Measurements from ENCODE around the gene SLAMF7.
A peak's percentile ranks its signal among the peaks of the same experiment; 100 is the strongest.

Gene SLAMF7

DNA sequence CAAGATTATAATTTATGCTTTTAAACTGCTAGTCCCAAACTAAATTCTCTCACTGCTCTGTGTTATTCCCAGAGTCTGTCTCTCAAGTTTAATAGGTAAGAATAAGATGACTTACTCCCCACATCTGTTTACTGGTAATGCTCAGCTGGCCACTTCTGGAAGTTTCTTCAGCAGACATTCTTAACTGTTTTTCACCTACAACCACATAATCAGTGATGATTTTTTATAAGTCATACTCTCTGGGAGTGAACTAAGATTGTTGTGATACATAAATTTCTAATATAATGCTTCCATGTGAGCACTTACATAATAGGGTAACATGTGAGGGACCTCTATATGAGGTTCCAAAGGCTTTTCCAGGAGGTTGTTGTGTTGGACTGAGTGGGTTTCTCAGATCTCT lies 8.7 kb downstream of the SLAMF7 start:
- no peak for DNase-seq

- peak; percentile 41 for DNase-seq
These were observed 9.3 kb downstream of the SLAMF7 start for GRCh38 chr1:160748181-160748877.

DNA sequence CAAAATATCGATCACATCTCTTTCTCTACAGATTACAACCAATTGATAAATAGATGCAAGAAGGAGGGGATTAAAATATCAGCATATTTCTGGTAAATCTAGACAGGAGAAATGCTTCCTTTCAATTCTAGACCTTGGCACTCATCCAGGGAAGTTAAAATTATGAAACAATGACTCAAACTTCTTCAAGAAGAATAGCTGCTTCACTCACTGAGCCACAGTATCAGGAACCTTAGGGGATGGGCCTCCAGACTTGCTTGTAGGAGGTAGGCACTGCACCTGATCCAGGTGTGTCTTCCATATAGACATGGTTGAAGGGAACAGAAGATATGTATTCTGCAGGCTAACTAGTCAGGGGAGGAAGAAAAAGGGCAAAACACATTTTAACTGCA lies 9.8 kb downstream of the SLAMF7 start:
- DNase-seq: no peak

GRCh38 chr1:160750608-160751007 lies 11.6 kb downstream of the SLAMF7 start:
- DNase-seq: no peak

DNA sequence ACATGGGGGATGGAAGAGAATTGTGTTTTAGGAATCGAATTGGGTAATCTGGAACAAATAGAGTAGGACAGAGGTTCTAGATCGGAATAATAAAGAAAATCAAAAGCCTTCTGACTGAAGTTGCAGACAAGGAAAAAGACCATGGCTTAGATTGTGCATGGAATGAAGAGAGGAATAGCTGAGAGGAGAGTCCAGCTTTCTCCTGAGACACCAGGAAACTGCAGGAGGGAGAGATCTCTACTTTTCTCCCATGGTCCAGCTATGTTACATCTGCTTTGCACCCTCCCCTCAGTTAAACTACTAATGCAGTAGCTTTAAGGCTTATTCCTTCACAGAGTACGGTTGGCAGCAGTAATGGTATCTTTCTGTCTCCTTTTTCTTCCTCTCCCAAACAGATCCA lies 13.4 kb downstream of the SLAMF7 start:
- no peak for DNase-seq

- DNase-seq: no peak
These were observed 13.9 kb downstream of the SLAMF7 start for GRCh38 chr1:160752924-160753323.

- no peak for DNase-seq
These were observed 14.5 kb downstream of the SLAMF7 start for GRCh38 chr1:160753594-160753993.

DNA sequence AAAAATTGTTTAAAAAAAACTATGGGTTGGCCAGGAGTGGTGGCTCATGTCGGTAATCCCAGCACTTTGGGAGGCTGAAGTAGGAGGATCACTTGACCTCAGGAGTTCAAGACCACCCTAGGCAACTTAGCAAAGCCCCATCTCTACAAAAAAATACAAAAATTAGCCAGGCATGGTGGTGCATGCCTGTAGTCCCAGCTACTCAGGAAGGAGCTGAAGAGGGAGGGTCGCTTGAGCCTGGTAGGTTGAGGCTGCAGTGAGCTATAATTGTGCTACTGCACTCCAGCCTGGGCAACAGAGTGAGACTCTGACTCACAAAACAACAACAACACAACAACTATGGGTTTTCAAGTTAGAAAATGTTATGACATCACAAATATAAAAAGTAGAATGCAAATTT lies 16.4 kb downstream of the SLAMF7 start:
- DNase-seq: no peak

DNA sequence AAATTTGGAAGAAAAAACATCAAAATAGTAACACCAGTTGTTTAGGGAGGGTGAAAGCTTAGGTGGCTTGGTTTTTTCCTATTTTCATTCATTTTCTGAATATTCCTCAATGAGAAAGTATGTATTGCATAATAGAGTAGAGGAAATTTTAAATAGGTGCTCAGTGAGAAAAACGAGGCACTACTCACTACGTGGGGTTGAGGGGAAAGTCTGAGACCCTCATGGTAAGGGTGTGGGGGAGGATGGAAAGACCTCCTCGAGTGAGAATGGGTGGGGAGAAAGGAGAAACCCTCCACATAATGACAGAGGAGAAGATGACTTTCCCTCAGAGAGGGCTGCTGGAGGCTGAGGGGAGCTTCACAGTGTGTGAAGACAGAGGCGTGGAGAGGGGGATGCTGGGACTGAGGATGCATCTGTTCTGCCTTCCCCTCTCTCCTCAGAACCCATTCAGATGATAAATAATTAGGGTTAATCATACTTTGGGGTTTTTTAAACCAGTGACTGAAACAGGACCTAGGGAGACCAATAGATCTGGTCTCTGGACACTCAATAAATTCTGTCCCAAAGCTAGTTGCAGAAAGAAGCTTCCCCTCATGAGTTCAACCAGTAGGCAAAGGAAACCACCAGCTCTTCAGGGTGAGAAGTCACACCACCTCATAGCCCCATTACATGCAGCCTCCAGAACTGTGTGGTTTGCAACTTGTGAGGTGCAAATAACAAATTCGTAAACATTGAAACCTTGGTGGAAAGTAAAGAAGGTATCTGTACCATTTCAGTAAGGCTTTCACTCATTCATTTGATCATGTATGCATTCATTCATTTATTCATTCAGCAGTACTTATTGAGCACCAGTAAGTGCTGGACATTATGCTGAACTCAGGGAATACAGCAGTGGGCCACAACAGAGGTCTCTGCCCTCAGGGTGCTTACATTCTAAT lies 17.1 kb downstream of the SLAMF7 start:
- no peak for DNase-seq

DNA sequence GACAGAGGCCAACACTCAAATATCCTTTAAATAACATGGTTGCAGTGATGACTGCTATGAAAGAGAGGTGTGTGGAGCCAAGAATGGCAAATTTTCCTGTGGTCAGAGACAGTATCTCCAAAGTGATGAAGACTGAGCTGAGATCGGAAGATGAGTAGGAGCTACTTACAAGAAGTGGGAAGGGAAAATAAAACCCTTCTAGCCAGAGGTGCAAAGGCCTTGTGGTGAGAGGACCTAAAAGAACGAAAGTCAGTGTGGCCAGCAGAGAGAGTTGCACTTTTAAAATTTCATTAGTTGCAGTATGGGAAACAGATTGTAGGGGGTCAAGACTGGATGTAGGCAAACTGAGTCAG lies 17.8 kb downstream of the SLAMF7 start:
- no peak for DNase-seq

- no peak for DNase-seq
These were observed 19.5 kb downstream of the SLAMF7 start for GRCh38 chr1:160758521-160758920.

DNA sequence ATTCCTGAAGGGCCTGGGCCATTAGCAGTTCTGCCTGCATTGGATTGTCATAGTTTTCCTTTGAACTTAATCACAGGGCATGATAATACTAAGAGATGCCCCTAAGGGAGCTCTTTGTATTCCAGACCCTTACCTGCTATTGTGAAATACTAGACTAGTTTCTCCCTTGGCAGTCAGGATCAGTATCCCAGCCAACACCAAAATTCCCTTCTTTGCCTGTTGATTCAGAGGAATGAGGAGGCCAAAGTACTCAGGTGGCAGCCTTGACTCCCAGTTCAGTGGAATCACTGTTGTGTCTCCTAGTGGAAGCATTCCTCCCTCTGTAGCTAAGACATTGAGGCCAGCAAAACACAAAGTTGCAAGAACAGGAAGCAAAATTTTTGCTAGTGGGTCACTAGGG lies 20.7 kb downstream of the SLAMF7 start:
- DNase-seq: no peak

- no peak for DNase-seq
These were observed 22.0 kb downstream of the SLAMF7 start for GRCh38 chr1:160761046-160761445.

DNA sequence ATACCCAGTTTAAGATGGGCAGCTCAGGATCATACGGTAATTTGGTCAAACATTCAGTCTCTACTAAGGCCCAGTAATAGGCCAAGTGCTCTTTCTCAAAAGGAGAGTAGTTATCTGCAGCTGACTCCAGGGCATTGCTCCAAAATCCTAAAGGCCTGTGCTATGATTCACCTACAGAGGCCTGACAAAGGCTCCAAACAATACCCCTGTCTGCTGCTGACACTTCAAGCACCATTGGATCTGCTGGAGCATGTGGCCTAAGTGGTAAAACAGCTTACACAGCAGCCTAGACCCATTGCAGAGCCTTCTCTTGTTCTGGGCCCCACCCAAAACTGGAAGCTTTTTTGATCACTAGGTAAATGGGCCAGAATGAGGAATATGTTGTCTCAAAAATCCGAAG lies 22.8 kb downstream of the SLAMF7 start:
- DNase-seq: no peak

GRCh38 chr1:160763993-160764392 lies 24.9 kb downstream of the SLAMF7 start:
- no peak for DNase-seq

DNA sequence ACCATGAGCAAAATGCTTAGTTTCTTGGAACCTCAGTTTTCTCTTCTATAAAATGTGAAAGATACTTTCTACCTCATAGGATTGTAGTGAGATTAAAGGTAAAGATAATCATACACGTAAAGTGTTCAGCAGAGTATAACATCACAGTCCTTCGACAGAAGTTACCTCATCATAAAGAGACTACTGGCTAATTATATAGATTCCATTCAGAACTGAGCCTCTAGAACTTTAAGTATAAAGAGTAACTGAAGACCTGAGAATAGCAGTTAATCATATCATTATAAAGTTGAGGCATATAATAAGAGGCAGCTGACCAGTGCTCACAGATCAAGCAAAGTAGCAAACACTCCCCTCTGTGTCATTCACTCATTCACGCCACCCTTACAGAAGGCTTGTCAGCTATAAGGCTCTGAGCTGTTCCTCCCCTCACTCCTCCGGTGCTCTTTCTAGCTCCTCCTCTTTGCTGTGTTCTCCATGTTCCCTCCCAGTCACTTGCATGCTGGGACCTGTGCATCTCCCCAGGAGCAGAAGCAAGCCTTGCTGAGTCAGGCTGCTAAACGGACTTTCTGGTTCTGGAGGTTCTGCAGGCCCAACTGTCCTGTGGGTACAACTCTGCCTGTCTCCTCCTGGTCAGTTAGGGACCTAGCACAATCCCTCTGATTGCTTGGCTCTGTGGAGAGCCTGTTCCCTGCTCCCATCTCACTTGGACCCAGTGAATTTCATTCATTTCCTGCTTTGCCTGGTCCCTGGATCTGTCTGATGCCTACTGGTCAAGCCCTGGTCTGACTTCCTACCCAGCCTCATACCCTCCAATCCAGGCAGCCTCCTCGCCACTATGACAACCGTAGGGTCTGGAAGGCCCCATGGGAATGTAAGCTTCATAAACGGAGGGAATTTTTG lies 28.6 kb downstream of the SLAMF7 start:
- DNase-seq: no peak

GRCh38 chr1:160768295-160768657 lies 29.2 kb downstream of the SLAMF7 start:
- no peak for DNase-seq

GRCh38 chr1:160772331-160772730 lies 33.3 kb downstream of the SLAMF7 start:
- no peak for DNase-seq

DNA sequence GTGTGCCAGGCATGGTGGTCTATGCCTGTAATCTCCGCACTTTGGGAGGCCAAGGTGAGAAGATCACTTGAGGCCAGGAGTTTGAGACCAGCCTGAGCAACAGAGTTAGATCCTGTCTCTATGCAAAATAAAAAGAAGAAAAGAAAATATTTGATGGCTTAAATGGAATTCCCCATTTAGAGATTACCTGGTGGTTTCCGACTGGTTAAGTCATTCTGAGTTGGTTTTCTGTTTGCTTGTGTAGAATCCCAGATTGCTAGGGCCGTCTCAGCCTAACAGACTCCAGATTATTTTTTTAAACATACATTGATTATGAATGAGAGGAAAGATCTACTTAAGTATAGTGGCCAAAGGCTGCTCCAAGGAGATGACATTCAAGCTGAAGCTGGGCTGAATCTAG lies 34.0 kb downstream of the SLAMF7 start:
- DNase-seq: no peak

DNA sequence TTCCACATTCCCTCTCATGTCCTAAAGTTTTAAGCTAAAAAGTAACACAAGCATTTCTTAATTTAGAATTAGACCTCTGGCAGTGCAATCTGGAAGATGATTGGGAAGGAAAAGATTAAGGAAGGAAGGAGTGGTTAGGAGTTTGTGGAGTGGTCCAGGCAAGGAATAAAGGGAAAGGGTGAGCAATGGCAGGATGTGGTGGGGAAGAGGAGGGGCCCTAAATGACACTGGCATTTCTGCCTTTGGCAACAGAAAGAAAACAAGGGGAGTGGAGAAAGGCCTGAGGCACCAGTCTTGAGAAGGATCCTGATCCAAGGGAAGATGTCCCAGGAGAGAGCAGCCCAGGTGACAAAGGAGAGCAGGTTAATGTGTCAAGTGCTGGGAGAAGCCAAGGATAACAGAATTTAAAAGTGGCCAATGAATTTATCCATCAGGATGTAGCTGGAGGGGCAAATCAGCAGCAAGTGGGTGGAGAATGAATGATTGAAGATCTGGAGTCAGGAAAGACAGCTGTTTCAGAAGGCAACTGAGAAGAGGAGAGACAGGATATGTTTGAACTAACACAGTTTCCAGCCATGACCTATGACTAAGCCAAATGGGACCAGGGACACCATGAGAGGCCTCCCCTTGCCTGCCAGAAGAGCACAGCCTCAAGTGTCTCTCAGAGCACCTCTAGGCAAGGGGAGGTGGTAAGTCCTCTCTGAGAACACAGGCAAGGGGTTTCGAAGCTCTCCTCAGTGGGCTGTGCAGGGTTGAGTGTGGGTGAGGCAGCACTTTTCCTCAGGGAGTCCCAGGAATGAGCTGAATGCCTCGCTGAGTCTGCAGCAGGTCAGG lies 36.1 kb downstream of the SLAMF7 start:
- DNase-seq: no peak

DNA sequence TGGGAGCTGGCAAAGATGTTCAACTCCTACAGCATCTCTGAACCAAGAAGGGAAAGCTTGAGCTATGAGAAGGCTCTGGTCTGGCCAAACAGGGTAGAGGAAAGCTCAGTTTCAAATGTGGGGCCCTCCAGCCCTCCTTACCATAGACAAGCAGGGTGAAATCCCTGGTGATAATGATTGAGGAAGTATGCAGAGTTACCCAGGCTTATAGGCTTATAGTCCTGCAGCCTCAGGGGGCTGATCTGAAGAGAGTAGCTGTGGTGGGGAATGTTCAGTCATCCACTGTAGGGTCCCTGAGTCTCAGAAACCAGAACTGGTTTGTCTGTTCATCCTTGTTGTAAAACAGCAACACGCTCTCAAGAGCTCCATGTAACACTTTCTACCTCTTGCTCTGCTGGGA lies 37.1 kb downstream of the SLAMF7 start:
- DNase-seq: no peak

DNA sequence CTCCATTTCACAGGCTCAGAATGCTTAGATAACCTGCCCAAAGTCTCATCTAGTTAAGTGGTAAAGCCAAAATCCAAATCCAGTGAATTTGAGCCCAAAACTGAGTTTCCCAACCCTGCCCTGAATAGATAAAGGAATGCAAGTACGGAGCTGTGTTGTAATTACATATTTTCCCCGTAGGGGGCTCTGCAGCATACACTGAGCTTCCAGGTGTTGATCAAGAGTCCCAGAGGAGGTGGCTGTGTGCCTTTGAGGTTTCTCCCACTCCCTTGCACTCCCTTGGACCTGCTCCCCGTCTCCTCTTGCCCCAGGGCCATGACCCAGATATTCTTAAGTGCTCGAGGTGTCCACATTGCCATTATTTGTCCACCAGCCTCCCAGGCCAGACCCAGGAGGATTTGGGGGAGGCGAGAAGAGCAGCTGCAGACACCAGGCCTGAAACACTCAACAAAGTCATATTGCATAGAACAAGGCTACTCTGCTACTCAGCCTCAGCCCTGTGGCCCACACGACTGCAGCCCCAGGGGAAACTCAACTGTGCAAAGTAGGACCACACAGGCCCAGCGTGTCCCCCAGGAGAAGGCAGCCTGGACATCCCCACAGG lies 38.5 kb downstream of the SLAMF7 start:
- no peak for DNase-seq
